NCI-H526 treated with DMSO at 0.1 percent for 48 hours (cell line): Measurements from ENCODE around the gene GPR156.
"Not testable (repeated sequence)": the region's sequence is repeated elsewhere in the genome, so short reads cannot be mapped to it uniquely, and the experiment has no call there.

Experiments
- DNase-seq: peaks from one replicate; lab custom pipeline; 2025; lab: John Stamatoyannopoulos, UW

GPR156 gene

GRCh38 chr3:120160050-120160449 is 125.0 kb downstream of the GPR156 start:
- no peak for DNase-seq

DNA sequence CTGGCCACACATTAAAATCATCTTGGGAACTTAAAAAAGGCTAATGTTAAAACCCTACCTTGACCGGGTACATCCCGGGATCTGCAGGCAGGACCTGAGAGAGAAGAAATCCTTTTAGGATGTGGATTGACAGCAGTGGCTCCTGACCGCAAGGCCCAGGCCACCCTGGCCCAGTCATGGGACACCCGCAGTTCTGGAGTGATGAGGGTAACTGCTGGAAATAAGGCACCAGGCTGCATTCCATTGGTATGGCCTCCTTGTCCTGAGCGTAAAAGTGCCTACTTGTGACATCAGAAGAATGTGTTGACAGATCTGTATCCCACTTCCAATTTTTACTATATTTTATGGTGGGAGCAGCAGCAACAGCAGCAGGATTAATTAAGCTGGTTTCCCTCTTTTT is 127.3 kb downstream of the GPR156 start:
- no peak for DNase-seq

DNA sequence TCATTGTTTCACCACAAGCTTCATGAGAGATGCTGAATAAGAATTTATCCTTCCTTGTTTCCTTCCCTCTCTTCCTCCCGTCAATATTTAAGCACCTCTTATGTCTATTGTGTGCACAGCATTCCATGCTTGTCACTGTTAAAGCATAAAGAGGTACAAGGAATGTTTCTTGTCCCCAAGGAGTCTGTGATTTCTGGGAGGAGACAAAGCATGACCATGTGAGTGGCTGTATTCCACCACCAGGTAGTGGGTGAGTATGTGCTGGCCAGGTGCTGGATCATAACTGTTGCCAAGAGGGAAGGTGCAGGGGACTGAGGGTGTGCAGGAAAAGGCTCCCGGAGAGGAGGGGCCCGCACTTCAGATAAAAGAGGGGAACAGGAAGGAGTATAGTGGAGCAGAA is 127.9 kb downstream of the GPR156 start:
- DNase-seq: no peak

GRCh38 chr3:120156699-120157098 is 128.3 kb downstream of the GPR156 start:
- no peak for DNase-seq

- not testable (repeated sequence) for DNase-seq
Measured at GRCh38 chr3:120155694-120156093, 129.3 kb downstream of the GPR156 start.

DNA sequence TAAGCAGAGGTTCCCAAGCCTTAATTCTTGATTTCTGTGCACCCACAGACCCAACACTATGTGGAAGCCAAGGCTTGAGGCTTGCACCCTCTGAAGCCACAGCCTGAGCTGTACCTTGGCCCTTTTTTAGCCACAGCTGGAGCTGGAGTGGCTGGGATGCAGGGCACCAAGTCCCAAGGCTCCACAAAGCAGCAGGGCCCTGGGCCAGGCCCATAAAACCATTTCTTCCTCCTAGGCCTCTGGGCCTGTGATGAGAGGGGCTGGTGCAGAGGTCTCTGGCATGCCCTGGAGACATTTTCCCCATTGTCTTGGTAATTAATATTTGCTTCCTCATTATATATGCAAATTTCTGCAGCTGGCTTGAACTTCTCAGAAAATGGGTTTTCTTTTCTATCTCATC is 129.9 kb downstream of the GPR156 start:
- no peak for DNase-seq

- DNase-seq: no peak
Measured at GRCh38 chr3:120153294-120153693, 131.7 kb downstream of the GPR156 start.

DNA sequence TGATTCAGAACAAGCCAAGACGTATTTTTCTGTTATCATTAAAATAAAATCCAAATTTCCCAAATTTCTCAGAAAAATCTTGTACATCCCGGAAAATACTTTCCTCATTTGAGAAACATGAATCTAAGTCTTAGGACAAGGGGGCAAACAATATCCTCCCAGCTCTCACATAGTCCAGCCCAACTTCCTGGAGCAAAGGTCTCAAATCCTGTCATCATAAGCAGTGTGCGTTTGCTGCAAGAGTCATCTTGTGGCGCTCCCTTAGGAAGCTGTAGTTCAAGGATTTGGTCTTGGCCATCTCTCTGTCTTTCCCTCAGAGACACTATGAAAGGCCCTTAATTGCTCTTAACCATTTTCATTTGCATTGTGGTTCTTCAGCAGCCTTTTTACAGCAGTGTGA is 133.2 kb downstream of the GPR156 start:
- no peak for DNase-seq

DNA sequence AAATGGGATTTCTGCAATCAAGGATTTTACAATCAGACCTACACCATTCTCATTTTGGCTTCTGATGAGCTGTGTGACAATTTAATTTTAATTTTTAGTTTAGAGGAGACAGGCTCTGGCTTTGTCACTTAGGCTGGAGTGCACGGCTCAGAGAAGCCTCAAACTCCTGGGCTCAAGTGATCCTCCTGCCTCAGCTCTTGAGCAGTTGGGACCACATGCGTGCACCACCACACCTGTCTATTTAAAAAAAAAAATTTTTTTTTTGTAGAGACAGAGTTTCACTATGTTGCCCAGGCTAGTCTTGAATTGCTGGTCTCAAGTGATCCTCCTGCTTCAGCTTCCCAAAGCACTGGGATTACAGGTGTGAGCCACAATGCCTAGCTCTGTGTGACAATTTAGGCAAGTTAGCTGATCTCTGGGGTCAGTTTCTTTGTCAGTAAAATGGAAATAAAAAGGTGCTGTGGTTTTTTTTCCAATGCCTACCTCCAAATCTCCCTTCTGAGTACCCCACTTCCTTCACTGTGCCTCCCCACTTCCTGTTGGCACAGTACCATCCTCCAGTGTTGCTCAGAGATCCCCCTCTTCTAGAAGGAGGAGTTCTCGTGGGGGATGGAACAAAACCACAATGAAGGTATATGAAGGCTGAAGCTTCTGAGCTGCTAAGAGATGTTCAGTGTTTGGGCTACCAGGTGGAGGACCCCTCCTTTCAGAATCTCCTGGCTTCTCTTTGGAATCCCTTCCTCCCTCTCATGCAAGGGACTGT is 136.7 kb downstream of the GPR156 start:
- no peak for DNase-seq

DNA sequence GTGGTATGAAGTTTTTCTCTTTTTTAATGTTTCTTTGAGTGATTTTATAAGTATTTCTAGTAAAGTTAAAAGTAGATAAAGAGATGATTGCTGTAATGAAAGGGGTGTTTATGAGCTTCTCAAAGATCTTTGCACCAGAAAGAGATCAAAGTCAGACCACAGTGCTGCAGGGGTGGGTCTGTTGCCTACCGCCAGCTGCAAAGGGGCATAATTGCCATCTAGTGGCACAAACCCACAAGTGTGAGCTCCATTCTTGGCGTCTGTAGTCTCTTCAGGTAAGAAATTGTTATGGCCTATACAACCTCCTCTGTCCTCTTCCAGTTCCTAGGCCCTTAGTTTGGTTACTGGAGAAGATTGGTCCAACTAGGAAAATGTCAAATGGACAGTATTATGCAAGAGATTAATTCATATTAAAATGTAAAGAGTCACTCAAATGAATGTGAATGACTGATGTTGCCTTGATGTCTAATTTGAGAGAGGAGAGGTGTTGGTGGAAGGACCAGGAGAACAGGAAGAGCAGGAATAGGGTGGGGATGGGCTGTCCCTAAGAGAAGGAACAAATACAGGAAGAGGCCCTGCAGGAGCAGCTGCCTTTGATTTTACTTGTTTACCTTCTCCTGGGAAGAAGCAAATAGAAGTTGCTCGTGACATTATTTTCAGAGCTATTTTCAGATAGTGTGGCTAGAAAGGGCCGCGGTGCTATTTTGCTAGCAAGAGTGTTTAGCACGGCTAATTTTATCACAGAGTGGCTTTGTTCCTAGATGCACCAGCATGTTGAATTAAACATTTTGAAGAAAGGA is 137.8 kb downstream of the GPR156 start:
- DNase-seq: no peak

- no peak for DNase-seq
Measured at GRCh38 chr3:120145542-120146285, 139.3 kb downstream of the GPR156 start.

DNA sequence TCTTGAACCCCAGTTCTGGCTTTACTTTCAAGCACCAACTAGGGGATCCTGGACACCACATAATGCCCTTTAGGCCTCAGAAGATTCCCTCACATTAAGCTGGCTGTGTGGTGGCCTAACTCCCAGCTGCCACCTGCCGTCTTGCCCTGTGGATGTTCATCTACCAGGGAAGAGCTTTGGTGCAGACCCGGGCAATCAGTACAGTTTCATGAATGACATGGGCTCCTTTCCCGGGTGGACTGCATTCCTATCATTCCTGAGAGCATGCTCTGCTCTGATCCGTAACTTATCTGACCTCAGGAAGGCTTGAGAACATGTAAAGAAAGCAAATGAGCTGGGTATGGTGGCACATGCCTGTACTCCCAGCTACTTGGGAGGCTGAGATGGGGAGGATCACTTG is 140.8 kb downstream of the GPR156 start:
- no peak for DNase-seq

- DNase-seq: no peak
Measured at GRCh38 chr3:120143676-120144075, 141.3 kb downstream of the GPR156 start.

GRCh38 chr3:120142236-120142635 is 142.8 kb downstream of the GPR156 start:
- no peak for DNase-seq

GRCh38 chr3:120140098-120140742 is 144.8 kb downstream of the GPR156 start:
- DNase-seq: no peak

DNA sequence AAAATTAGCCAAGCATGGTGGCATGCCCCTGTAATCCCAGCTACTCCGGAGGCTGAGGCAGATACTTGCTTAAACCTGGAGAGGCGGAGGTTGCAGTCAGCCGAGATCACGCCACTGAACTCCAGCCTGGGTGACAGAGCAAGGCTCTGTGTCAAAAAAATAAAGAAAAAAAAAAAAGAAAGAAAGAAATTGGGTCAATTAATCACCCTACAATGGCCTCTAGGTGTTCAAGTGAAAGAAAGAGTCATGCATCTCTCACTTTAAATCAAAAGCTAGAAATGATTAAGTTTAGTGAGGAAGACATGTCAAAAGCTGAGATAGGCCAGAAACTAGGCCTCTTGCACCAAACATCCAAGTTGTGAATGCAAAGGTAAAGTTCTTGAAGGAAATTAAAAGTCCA is 145.9 kb downstream of the GPR156 start:
- no peak for DNase-seq

- DNase-seq: no peak
Measured at GRCh38 chr3:120137548-120137947, 147.5 kb downstream of the GPR156 start.

DNA sequence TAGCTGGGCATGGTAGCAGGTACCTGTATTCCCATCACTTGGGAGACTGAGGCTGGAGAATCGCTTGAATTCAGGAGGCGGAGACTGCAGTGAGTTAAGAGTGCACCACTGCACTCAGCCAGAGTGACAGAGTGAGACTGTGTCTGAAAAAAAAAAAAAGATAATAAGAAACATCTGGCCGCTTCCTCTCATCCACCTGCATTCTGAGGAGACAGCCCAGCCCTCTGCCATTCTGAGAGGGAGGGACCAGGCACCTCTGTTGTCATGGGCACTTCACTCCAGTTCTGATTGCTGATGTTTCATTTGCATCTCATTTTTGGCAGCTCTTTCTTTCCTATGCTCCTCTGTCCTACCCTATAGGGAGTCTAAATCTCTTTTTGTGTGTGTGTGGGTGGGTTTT is 154.4 kb downstream of the GPR156 start:
- no peak for DNase-seq

- DNase-seq: no peak
Measured at GRCh38 chr3:120129718-120130513, 155.1 kb downstream of the GPR156 start.

DNA sequence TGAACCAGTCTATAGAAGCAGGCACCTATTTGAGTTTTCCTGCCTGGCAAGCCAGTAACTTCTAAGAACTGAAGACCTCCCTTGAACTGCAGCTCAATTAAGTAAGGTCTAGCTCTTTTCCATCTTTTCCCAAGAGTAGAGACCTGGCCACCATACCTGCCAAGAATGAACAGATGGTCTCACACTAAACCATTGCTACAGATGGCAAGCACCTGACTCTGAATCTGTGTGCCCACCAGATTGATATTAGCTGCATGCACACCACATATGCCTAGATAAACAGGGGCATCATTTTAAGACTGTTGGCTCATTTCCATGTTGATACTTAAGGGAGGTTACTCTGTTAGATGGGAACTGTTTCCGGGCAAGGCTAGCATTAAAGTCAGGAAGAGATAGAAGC is 156.0 kb downstream of the GPR156 start:
- no peak for DNase-seq

DNA sequence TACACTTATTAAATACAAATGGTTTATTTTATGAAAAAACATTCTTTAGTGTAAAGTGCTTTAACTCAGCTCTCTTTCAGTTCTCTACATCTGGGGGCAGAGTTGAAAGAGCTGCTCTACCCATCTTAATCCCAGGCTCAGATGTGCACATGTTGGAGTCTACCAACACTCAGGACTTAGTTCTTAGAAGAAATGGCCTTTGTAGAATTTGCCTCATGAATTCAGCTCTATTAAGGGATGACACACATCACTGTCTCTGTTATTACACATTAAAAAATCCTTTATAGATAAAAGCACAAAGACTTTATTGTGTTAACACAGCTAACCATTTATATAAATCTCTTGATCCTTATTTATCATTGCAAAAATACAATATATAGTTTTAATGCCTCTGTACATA is 159.0 kb downstream of the GPR156 start:
- no peak for DNase-seq
